Measurements from ENCODE around the gene INTS7. TPM values are rescaled to one million over a fixed set of nuclear protein-coding genes. Genes with fewer than 3 reads are reported as not detected.
"Not testable (repeated sequence)": the region's sequence is repeated elsewhere in the genome, so short reads cannot be mapped to it uniquely, and the experiment has no call there.

INTS7 gene
- total RNA-seq, 1 donor from 2014 or later = 9.5 TPM

GRCh38 chr1:212037900-212038299, 2.5 kb upstream of the INTS7 start:
- Histone ChIP-seq H3K27me3 (ENCODE audit: low read depth) (no peaks in the 10 kb centered on the region), H3K27ac (replicated peaks) (no peak overlapping the region), H3K4me1 (peaks cover 21% of the 10 kb centered on the region), H3K36me3 (no peaks in the 10 kb centered on the region), H3K9me3 (replicated peaks) (no peaks in the 10 kb centered on the region), H3K4me3 (no peak overlapping the region)
- TF ChIP-seq CTCF (IDR thresholded peaks at IDR 0.05; ENCODE audit: borderline replicate concordance) = no peak
- intact Hi-C loops (cut with micrococcal nuclease) = no loop called here
- no peak for DNase-seq

GRCh38 chr1:212035835-212036605, 663 bp upstream of the INTS7 start:
- DNase-seq = no peak
- no peaks in the 10 kb centered on the region for H3K27me3 ChIP-seq (ENCODE audit: low read depth)
- no peak for TF ChIP-seq CTCF (IDR thresholded peaks at IDR 0.05; ENCODE audit: borderline replicate concordance)
- no peaks in the 10 kb centered on the region for H3K9me3 ChIP-seq (replicated peaks)
- peak overlapping the region; percentile 90 for H3K27ac ChIP-seq (replicated peaks)
- intact Hi-C loops (cut with micrococcal nuclease) = no loop called here
- no peaks in the 10 kb centered on the region for H3K36me3 ChIP-seq
- peak overlapping the region; percentile 68 for H3K4me3 ChIP-seq
- peaks cover 33% of the 10 kb centered on the region for H3K4me1 ChIP-seq

GRCh38 chr1:212034516-212035122, 738 bp downstream of the INTS7 start:
- Histone ChIP-seq H3K9me3 (replicated peaks) (no peaks in the 10 kb centered on the region), H3K36me3 (no peaks in the 10 kb centered on the region), H3K4me1 (peaks cover 38% of the 10 kb centered on the region), H3K27me3 (ENCODE audit: low read depth) (no peaks in the 10 kb centered on the region), H3K27ac (replicated peaks) (peak overlapping the region; percentile 90), H3K4me3 (peak overlapping the region; percentile 68)
- intact Hi-C loops (cut with micrococcal nuclease) = no loop called here
- no peak for DNase-seq
- no peak for TF ChIP-seq CTCF (IDR thresholded peaks at IDR 0.05; ENCODE audit: borderline replicate concordance)

GRCh38 chr1:212030936-212031528, 4.3 kb downstream of the INTS7 start:
- H3K27me3 ChIP-seq (ENCODE audit: low read depth) = no peaks in the 10 kb centered on the region
- intact Hi-C loops (cut with micrococcal nuclease) = no loop called here
- H3K9me3 ChIP-seq (replicated peaks) = no peaks in the 10 kb centered on the region
- TF ChIP-seq CTCF (IDR thresholded peaks at IDR 0.05; ENCODE audit: borderline replicate concordance) = no peak
- peaks cover 34% of the 10 kb centered on the region for H3K4me1 ChIP-seq
- no peak overlapping the region for H3K4me3 ChIP-seq
- DNase-seq = no peak
- no peak overlapping the region for H3K27ac ChIP-seq (replicated peaks)
- H3K36me3 ChIP-seq = no peaks in the 10 kb centered on the region

GRCh38 chr1:212027727-212028126, 7.6 kb downstream of the INTS7 start:
- H3K27me3 ChIP-seq (ENCODE audit: low read depth); intact Hi-C loops (cut with micrococcal nuclease); H3K9me3 ChIP-seq (replicated peaks); H3K36me3 ChIP-seq; H3K4me3 ChIP-seq; DNase-seq; H3K27ac ChIP-seq (replicated peaks): not testable (repeated sequence)
- H3K4me1 ChIP-seq = peaks cover 18% of the 10 kb centered on the region

Measured in left ventricle myocardium inferior (tissue), 1 donor.